ENCODE measurements around the gene PDAP1. TPM values are rescaled to one million over a fixed set of nuclear protein-coding genes. Genes with fewer than 3 reads are reported as not detected.

Gene PDAP1
- total RNA-seq, 1 experiment from 2014 or later = 150 TPM

GRCh38 chr7:99392046-99392445 is 16.4 kb downstream of the PDAP1 start:
- Histone ChIP-seq H4K91ac (ENCODE audit: insufficient read length, low read depth, low read length) (no peak overlapping the region), H4K20me1 (ENCODE audit: control insufficient read depth, insufficient read depth, insufficient read length) (no peaks in the 10 kb centered on the region), H2BK12ac (ENCODE audit: insufficient read length, low read depth, low read length) (no peak overlapping the region), H3K9ac (ENCODE audit: extremely low read depth, insufficient read length, low read length) (no peak overlapping the region), H2AK5ac (ENCODE audit: insufficient read length, low read length) (no peak overlapping the region), H3K4me2 (ENCODE audit: insufficient read depth, insufficient read length, low read length) (peak overlapping the region; percentile 46), H2BK15ac (ENCODE audit: low read depth, low read length) (no peak overlapping the region), H3K4me1 (ENCODE audit: insufficient read depth, low read length) (peaks cover 2% of the 10 kb centered on the region; the same call in 1 of the 2 replicates), H3K27ac (ENCODE audit: insufficient read length, low read depth, low read length) (no peak overlapping the region), H2BK20ac (ENCODE audit: low read depth, low read length, poor library complexity, severe bottlenecking) (no peak overlapping the region), H2AFZ (ENCODE audit: low read length) (no peak overlapping the region), H2BK120ac (ENCODE audit: low read depth, low read length, poor library complexity, severe bottlenecking) (no peak overlapping the region), H3T11ph (ENCODE audit: low read length) (no peak overlapping the region), H4K5ac (ENCODE audit: insufficient read length, low read depth, low read length) (no peak overlapping the region), H3K18ac (ENCODE audit: insufficient read length, low read depth, low read length) (no peak overlapping the region), H4K8ac (replicated peaks; ENCODE audit: insufficient read length, low read depth, low read length) (no peak overlapping the region), H3K4ac (ENCODE audit: low read depth, low read length) (no peak overlapping the region), H3K79me1 (ENCODE audit: insufficient read depth, low read depth, low read length, poor library complexity, severe bottlenecking) (no peaks in the 10 kb centered on the region), H3K79me2 (ENCODE audit: insufficient read depth, low read length) (no peaks in the 10 kb centered on the region), H3K56ac (ENCODE audit: insufficient read length, low read depth, low read length) (no peak overlapping the region), H3K23me2 (ENCODE audit: insufficient read length, low read depth, low read length, poor library complexity, severe bottlenecking) (peaks cover 13% of the 10 kb centered on the region), H3K14ac (ENCODE audit: insufficient read depth, low read length) (no peak overlapping the region), H2BK5ac (ENCODE audit: insufficient read length, low read length) (no peak overlapping the region), H3K27me3 (ENCODE audit: insufficient read depth, low read length) (no peaks in the 10 kb centered on the region), H3K23ac (ENCODE audit: insufficient read length, low read depth, low read length) (no peak overlapping the region), H3K9me3 (ENCODE audit: control insufficient read depth, low read depth, low read length) (no peaks in the 10 kb centered on the region)
- H3K27ac Mint-ChIP-seq = no peak overlapping the region
- peaks cover 13 to 14% of the 10 kb centered on the region in 2 experiments for H3K4me1 Mint-ChIP-seq
- TF ChIP-seq, protein P1, sequence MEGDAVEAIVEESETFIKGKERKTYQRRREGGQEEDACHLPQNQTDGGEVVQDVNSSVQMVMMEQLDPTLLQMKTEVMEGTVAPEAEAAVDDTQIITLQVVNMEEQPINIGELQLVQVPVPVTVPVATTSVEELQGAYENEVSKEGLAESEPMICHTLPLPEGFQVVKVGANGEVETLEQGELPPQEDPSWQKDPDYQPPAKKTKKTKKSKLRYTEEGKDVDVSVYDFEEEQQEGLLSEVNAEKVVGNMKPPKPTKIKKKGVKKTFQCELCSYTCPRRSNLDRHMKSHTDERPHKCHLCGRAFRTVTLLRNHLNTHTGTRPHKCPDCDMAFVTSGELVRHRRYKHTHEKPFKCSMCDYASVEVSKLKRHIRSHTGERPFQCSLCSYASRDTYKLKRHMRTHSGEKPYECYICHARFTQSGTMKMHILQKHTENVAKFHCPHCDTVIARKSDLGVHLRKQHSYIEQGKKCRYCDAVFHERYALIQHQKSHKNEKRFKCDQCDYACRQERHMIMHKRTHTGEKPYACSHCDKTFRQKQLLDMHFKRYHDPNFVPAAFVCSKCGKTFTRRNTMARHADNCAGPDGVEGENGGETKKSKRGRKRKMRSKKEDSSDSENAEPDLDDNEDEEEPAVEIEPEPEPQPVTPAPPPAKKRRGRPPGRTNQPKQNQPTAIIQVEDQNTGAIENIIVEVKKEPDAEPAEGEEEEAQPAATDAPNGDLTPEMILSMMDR (conservative IDR thresholded peaks at IDR 0.05) = no peak
- peaks cover 16 to 71% (median 34%) of the 10 kb centered on the region in 3 experiments for H3K36me3 Mint-ChIP-seq (ENCODE audit: insufficient read depth in 1 of 3, low read depth in 3 of 3)
- no peaks in the 10 kb centered on the region for H3K9me3 Mint-ChIP-seq
- H3K4me3 Mint-ChIP-seq = peak overlapping the region; percentile 83 to 93
- no CpG with 5 or more reads among the region's 8 CpGs for WGBS (ENCODE audit: extremely low coverage, insufficient read length, low lambda C conversion rate)
- peaks cover 1% of the 10 kb centered on the region; the same call in 1 of the 2 replicates for H3K27me3 Mint-ChIP-seq (ENCODE audit: low read depth)
- DNase-seq = no peak

All from H9 (cell line).